Uterus (tissue), 2 donors: Measurements from ENCODE around the gene GCSH.

Experiments
- POLR2A ChIP-seq, 2 donors: fragments of 450-650 bp; IDR thresholded peaks; one replicate each; pipeline ENCODE4 v1.6.1; 2016; ENCODE audit warnings: antibody characterized with exemption in 2 of 2, mild to moderate bottlenecking in 1 of 2, moderate library complexity in 1 of 2
- TF ChIP-seq, protein P1 (sequence below), 4 experiments: fragments of 200-600 bp in 2 of 4; fragments of 450-650 bp in 2 of 4; sonication (generic) in 2 of 4; IDR thresholded peaks; one replicate each; pipeline ENCODE4 v1.5.1; 2016 to 2019; ENCODE audit warnings: antibody characterized with exemption in 4 of 4, mild to moderate bottlenecking in 2 of 4, moderate library complexity in 1 of 4

GRCh38 chr16:81071805-81072204 lies 24.4 kb downstream of the GCSH start:
- TF ChIP-seq, protein P1, sequence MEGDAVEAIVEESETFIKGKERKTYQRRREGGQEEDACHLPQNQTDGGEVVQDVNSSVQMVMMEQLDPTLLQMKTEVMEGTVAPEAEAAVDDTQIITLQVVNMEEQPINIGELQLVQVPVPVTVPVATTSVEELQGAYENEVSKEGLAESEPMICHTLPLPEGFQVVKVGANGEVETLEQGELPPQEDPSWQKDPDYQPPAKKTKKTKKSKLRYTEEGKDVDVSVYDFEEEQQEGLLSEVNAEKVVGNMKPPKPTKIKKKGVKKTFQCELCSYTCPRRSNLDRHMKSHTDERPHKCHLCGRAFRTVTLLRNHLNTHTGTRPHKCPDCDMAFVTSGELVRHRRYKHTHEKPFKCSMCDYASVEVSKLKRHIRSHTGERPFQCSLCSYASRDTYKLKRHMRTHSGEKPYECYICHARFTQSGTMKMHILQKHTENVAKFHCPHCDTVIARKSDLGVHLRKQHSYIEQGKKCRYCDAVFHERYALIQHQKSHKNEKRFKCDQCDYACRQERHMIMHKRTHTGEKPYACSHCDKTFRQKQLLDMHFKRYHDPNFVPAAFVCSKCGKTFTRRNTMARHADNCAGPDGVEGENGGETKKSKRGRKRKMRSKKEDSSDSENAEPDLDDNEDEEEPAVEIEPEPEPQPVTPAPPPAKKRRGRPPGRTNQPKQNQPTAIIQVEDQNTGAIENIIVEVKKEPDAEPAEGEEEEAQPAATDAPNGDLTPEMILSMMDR (IDR thresholded peaks at IDR 0.05), result no peak
- TF ChIP-seq POLR2A (IDR thresholded peaks at IDR 0.05), result no peak
